ENCODE measurements around the gene C4A. TPM values are rescaled to one million over a fixed set of nuclear protein-coding genes. Genes with fewer than 3 reads are reported as not detected.

The C4A gene
- total RNA-seq, 2 experiments from 2014 or later, result 2.9 to 4.8 TPM

DNA sequence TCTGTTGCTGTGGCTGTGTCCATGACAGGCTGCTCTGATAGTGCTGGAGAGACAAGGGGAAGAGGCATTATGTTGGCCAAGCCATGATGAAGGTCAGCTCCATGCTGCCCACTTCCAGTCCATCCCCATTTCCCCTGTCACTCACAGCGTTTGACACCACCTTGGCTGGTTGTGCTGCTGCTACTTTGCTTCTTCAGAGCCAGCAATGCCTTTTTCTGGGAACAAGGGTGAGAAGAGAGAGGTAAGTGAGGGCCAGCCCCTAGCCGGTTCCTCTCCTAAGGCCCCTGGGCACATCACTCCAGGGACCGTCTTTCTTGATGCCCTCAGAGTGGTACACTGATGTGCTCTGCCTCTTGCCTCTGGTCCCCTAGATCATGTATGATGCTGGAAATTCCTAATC is 25.1 kb upstream of the C4A start:
- intact Hi-C loops (cut with micrococcal nuclease; ENCODE audit: unreplicated experiment), result loop anchor here (5.0 to 10.0 kb wide), 2 partner anchors 124 to 252 kb away; partner anchors contain the start of genes ABHD16A and LY6G6F
- no peak overlapping the region for H3K27ac ChIP-seq (ENCODE audit: low read depth, low read length, poor library complexity, severe bottlenecking)
- POLR2A ChIA-PET, result interaction anchor here (3.3 kb wide), 1 partner anchor 14 kb away, joined by 26 read pairs; the partner anchor contains the start of gene DXO
- no peak overlapping the region for H2AFZ ChIP-seq (ENCODE audit: low read length)
- peaks cover 21% of the 10 kb centered on the region; the same call in 1 of the 2 replicates for H3K79me2 ChIP-seq (ENCODE audit: insufficient read depth, low read depth, low read length)
- peaks cover 53% of the 10 kb centered on the region for H3K36me3 ChIP-seq (ENCODE audit: insufficient read depth, low read length)
- H4K20me1 ChIP-seq (ENCODE audit: insufficient read depth, low read length), result no peaks in the 10 kb centered on the region
- BruUV-seq (replicated peaks), result no TSS peak
- H3K9me3 ChIP-seq (ENCODE audit: low read length), result no peaks in the 10 kb centered on the region
- H3K4me3 ChIP-seq (ENCODE audit: low read depth, low read length, poor library complexity, severe bottlenecking), result no peak overlapping the region
- H3K4me2 ChIP-seq (ENCODE audit: low read length), result no peak overlapping the region
- no peak for TF ChIP-seq EZH2phosphoT487 (IDR thresholded peaks at IDR 0.05; ENCODE audit: borderline replicate concordance, low read depth, low read length)
- no peaks in the 10 kb centered on the region for H3K9me2 ChIP-seq (ENCODE audit: insufficient read depth, low read length)
- no peak for DNase-seq (ENCODE audit: low spot score)
- peaks cover 18% of the 10 kb centered on the region for H3K4me1 ChIP-seq (ENCODE audit: insufficient read depth, low read length, poor library complexity, severe bottlenecking)
- CTCF ChIA-PET (ENCODE audit: unreplicated experiment), result no interaction called here

GRCh38 chr6:31958412-31958740 is 23.5 kb upstream of the C4A start:
- Histone ChIP-seq H3K9me3 (ENCODE audit: low read length) (no peaks in the 10 kb centered on the region), H3K79me2 (ENCODE audit: insufficient read depth, low read depth, low read length) (peaks cover 21% of the 10 kb centered on the region; the same call in 1 of the 2 replicates), H3K4me3 (ENCODE audit: low read depth, low read length, poor library complexity, severe bottlenecking) (peak overlapping the region; percentile 97), H3K36me3 (ENCODE audit: insufficient read depth, low read length) (peaks cover 50% of the 10 kb centered on the region), H3K9me2 (ENCODE audit: insufficient read depth, low read length) (no peaks in the 10 kb centered on the region), H4K20me1 (ENCODE audit: insufficient read depth, low read length) (no peaks in the 10 kb centered on the region), H3K27ac (ENCODE audit: low read depth, low read length, poor library complexity, severe bottlenecking) (no peak overlapping the region), H3K4me1 (ENCODE audit: insufficient read depth, low read length, poor library complexity, severe bottlenecking) (peaks cover 18% of the 10 kb centered on the region), H2AFZ (ENCODE audit: low read length) (peak overlapping the region; percentile 81), H3K4me2 (ENCODE audit: low read length) (peak overlapping the region; percentile 91)
- TF ChIP-seq EZH2phosphoT487 (IDR thresholded peaks at IDR 0.05; ENCODE audit: borderline replicate concordance, low read depth, low read length) (no peak), CTCF (conservative IDR thresholded peaks at IDR 0.05; ENCODE audit: low read length) (no peak)
- ChIA-PET CTCF (ENCODE audit: unreplicated experiment) (no interaction called here), POLR2A (interaction anchor here (0.7 to 3.3 kb wide), 4 partner anchors 13 to 298 kb away, joined by 3 to 26 read pairs (median 4); partner anchors contain the start of genes C6orf47 and DXO)
- intact Hi-C loops (cut with micrococcal nuclease; ENCODE audit: unreplicated experiment), result loop anchor here (5.0 to 10.0 kb wide), 2 partner anchors 126 to 254 kb away; partner anchors contain the start of genes ABHD16A and LY6G6F
- no peak for DNase-seq (ENCODE audit: low spot score)
- no TSS peak for BruUV-seq (replicated peaks)

DNA sequence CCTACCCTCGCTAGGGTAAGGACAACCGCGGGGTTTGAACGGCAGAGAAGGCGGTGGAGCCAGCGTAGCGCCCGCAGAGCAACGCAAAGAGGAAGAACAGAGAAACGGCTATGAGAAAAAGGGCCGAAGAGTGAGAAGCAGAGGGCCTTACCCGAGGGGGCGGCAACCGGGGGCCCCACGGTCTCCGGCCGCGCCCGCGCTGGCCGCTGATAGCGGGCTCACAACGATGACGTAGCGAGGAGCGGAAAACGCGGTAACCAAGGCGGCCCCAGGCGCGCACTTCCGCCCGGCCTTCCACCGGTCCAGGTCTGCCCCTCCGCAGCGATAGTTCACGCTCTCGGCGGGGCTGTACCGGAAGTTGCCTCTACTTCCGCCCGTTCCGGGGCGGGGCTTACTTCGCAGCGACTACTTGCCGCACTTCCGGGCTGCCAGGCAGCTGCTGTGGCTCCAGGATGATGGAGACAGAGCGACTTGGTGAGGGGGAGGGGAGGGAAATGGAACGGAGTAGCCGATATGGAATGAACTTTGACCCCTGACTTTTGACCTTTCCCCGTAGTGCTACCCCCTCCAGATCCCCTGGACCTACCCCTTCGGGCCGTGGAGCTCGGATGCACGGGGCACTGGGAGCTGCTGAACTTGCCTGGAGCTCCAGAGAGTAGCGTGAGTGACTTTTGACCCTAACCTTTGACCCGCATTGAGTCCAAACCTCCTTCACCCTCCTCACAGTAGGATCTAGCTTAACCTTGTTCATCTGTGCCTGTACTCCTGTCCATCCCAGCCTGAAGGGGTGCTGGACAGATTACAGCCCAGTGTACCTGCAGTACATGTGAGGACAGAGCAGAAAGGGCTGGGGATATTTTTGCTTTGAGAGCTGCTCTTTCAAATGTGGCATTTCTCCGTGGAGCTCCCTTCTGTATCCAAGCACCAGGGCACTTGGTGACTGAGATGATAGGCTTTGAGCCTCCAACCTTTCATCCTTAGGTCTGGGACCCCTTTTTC is 22.8 kb upstream of the C4A start, which contains the start of the genes NELFE and SKIC2:
NELFE (minus strand) TSS at position 231 of the 999 bp plus-strand sequence. CDS start 525 bp downstream, outside the sequence.
SKIC2 (plus strand) TSS at position 435 of the 999 bp plus-strand sequence; CDS start at position 453, 18 bp downstream.
- CTCF ChIA-PET (ENCODE audit: unreplicated experiment), result interaction anchor here (1.1 kb wide), 1 partner anchor 8 kb away, joined by 3 read pairs; no protein-coding TSS in a partner anchor
- intact Hi-C loops (cut with micrococcal nuclease; ENCODE audit: unreplicated experiment), result loop anchor here (1.0 to 10.0 kb wide), 3 partner anchors 13 to 254 kb away; partner anchors contain the start of genes ABHD16A, DXO and LY6G6F
- Histone ChIP-seq H3K4me1 (ENCODE audit: insufficient read depth, low read length, poor library complexity, severe bottlenecking) (peaks cover 18% of the 10 kb centered on the region), H3K4me2 (ENCODE audit: low read length) (peak within 1 kb of the TSS; percentile 91), H3K9me2 (ENCODE audit: insufficient read depth, low read length) (no peaks in the 10 kb centered on the region), H3K9me3 (ENCODE audit: low read length) (no peaks in the 10 kb centered on the region), H2AFZ (ENCODE audit: low read length) (peak within 1 kb of the TSS; percentile 81), H3K4me3 (ENCODE audit: low read depth, low read length, poor library complexity, severe bottlenecking) (peak within 1 kb of the TSS; percentile 97), H3K36me3 (ENCODE audit: insufficient read depth, low read length) (peaks cover 50% of the 10 kb centered on the region), H3K79me2 (ENCODE audit: insufficient read depth, low read depth, low read length) (peaks cover 21% of the 10 kb centered on the region; the same call in 1 of the 2 replicates), H4K20me1 (ENCODE audit: insufficient read depth, low read length) (no peaks in the 10 kb centered on the region), H3K27ac (ENCODE audit: low read depth, low read length, poor library complexity, severe bottlenecking) (no peak within 1 kb of the TSS)
- TF ChIP-seq EZH2phosphoT487 (IDR thresholded peaks at IDR 0.05; ENCODE audit: borderline replicate concordance, low read depth, low read length) (no peak), CTCF (conservative IDR thresholded peaks at IDR 0.05; ENCODE audit: low read length) (no peak)
- TSS peak; percentile 87 for BruUV-seq (replicated peaks)
- DNase-seq (ENCODE audit: low spot score), result peak; percentile 99
- POLR2A ChIA-PET, result interaction anchor here (0.7 to 3.3 kb wide), 3 partner anchors 12 to 298 kb away, joined by 3 to 26 read pairs (median 4); partner anchors contain the start of genes C6orf47 and DXO
